Fibroblast of lung (primary cell): ENCODE data around the gene FBXW9. TPM values are rescaled to one million over a fixed set of nuclear protein-coding genes. Genes with fewer than 3 reads are reported as not detected.

Experiments used
- DNase-seq, 2 donors: peaks; one replicate each; pipeline versions ENCODE4 v3.0.0 to v3.0.0-alpha.2; 2010; ENCODE audit warnings: low read depth in 2 of 2
- H2AFZ ChIP-seq: 2 replicates; pipeline ENCODE4 v1.5.1; 2012; ENCODE audit warnings: low read length, control low read depth, inconsistent platforms
- H3K27ac ChIP-seq: 2 replicates; pipeline ENCODE4 v1.5.1; 2011; ENCODE audit warnings: low read length, control low read depth; ENCODE audit not compliant: insufficient read depth
- H3K27me3 ChIP-seq: 2 replicates; pipeline ENCODE4 v1.5.1; 2011; ENCODE audit warnings: mild to moderate bottlenecking, low read length; ENCODE audit not compliant: control insufficient read depth, insufficient read depth
- H3K36me3 ChIP-seq: 2 replicates; pipeline ENCODE4 v1.5.1; 2011; ENCODE audit warnings: low read length; ENCODE audit not compliant: control insufficient read depth, insufficient read depth
- H3K4me1 ChIP-seq: 2 replicates; pipeline ENCODE4 v1.5.1; 2011; ENCODE audit warnings: low read length; ENCODE audit not compliant: control insufficient read depth, insufficient read depth; ENCODE audit errors: extremely low read depth
- H3K4me2 ChIP-seq: 2 replicates; pipeline ENCODE4 v1.5.1; 2011; ENCODE audit warnings: low read length, control low read depth; ENCODE audit not compliant: insufficient read depth; ENCODE audit errors: extremely low read depth
- H3K4me3 ChIP-seq, 4 experiments: fragments of 200-600 bp in 1 of 4; sonication (generic) in 1 of 4; replicated peaks in 1 of 4; 2 replicates each; pipeline ENCODE4 v1.5.1; 2011 to 2016; ENCODE audit warnings: low read length in 4 of 4, low read depth in 3 of 4, mild to moderate bottlenecking in 3 of 4, control low read depth in 2 of 4, inconsistent platforms in 1 of 4, mixed read lengths in 1 of 4; ENCODE audit not compliant: insufficient read depth in 1 of 4; ENCODE audit errors: control extremely low read depth in 1 of 4
- H3K79me2 ChIP-seq: 2 replicates; pipeline ENCODE4 v1.5.1; 2012; ENCODE audit warnings: mild to moderate bottlenecking, low read length, inconsistent platforms; ENCODE audit not compliant: control insufficient read depth, insufficient read depth
- H3K9ac ChIP-seq: 2 replicates; pipeline ENCODE4 v1.5.1; 2011; ENCODE audit warnings: mild to moderate bottlenecking, low read length, control low read depth; ENCODE audit not compliant: insufficient read depth
- H3K9me3 ChIP-seq: 2 replicates; pipeline ENCODE4 v1.5.1; 2012; ENCODE audit warnings: low read depth, low read length; ENCODE audit not compliant: control insufficient read depth, insufficient read depth
- H4K20me1 ChIP-seq: 2 replicates; pipeline ENCODE4 v1.5.1; 2011; ENCODE audit warnings: low read length; ENCODE audit not compliant: control insufficient read depth, insufficient read depth; ENCODE audit errors: extremely low read depth
- CTCF ChIP-seq, 2 donors: IDR thresholded peaks in 1 of 2; conservative IDR thresholded peaks in 1 of 2; 1 replicate in 1 of 2; 2 replicates in 1 of 2; pipeline ENCODE4 v1.5.1; 2011 to 2012; ENCODE audit warnings: low read length in 2 of 2, control low read depth in 1 of 2, inconsistent platforms in 1 of 2, low read depth in 1 of 2, mild to moderate bottlenecking in 1 of 2
- EZH2 ChIP-seq: IDR thresholded peaks from 2 replicates; pipeline ENCODE4 v1.5.1; 2012; ENCODE audit warnings: low read length, control low read depth, mild to moderate bottlenecking; ENCODE audit errors: missing control alignments
- polyA plus RNA-seq, 2 donors: library from polyadenylated mRNA; depleted of rRNA in 1 of 2; stranded (reverse) in 1 of 2; unstranded in 1 of 2; fragments of >200 nt; gene quantifications; 2 replicates each; pipeline ENCODE4 v1.2.1, GENCODE V29; 2011 to 2012; ENCODE audit warnings: missing spikeins in 1 of 2
- total RNA-seq: library from RNA; depleted of rRNA; stranded (reverse); fragments of >200 nt; gene quantifications from 2 replicates; pipeline ENCODE4 v1.2.1, GENCODE V29; 2014

Gene FBXW9
- total and polyA plus RNA-seq, 2 donors (not counting 1 experiment from before 2014, with no cell fraction given) = 3.3 to 4.4 TPM

DNA sequence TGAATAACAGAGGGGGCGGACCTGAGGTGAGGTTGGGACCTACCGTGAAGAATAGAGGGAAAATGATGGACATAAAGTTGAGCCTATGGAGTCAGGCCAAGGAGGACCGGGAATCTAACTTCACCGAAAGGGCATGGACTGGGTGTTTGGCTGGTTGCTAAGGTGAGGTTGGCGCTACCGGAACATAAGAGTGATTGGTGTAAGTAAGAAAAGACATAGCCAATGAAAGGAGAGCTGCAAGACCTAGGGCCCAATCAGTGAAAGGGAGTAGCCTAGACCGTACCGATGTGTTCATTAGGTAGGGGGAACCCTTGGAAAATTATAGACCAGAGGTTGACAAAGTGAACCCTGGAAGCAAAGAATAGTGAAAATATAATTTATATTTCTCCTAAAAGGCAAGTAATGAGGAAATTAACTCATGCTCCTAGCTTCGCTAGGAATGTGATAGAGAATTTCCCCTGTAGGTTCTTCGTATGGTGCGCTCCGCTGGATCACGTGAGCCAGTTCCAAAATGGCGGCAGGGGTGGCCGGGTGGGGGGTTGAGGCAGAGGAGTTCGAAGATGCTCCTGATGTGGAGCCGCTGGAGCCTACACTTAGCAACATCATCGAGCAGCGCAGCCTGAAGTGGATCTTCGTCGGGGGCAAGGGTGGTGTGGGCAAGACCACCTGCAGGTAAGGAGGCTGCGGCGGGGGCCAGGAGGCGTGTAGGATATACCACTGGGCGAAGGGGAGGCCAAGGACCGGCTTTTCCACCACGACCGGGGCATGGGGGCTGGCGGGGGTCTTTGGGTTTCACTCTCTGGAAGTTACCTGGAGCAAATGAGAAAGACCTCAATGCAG, 40.8 kb upstream of the FBXW9 start, which contains the start of gene GET3:
Gene GET3, plus strand, starts transcription at position 503 of the 840 bp plus-strand sequence. Its CDS starts 9 bp downstream, at position 512.
- H2AFZ ChIP-seq = peak within 1 kb of the TSS; percentile 81
- H3K4me1 ChIP-seq = peaks cover 13% of the 10 kb centered on the region
- peak; percentile 100 for DNase-seq
- H3K27me3 ChIP-seq = no peaks in the 10 kb centered on the region
- no peaks in the 10 kb centered on the region for H3K9me3 ChIP-seq
- H3K79me2 ChIP-seq = peaks cover 37% of the 10 kb centered on the region
- no peaks in the 10 kb centered on the region for H3K36me3 ChIP-seq
- peak within 1 kb of the TSS; percentile 75 for H3K9ac ChIP-seq
- no peak for TF ChIP-seq CTCF (conservative IDR thresholded peaks at IDR 0.05 in 1 of 2, IDR thresholded peaks at IDR 0.05 in 1 of 2; ENCODE audit: low read depth in 1 of 2, low read length in 2 of 2)
- no peak for TF ChIP-seq EZH2
- peak within 1 kb of the TSS; percentile 87 for H3K4me2 ChIP-seq
- peak within 1 kb of the TSS; percentile 72 to 87 (median 84) for H3K4me3 ChIP-seq
- H4K20me1 ChIP-seq = no peaks in the 10 kb centered on the region
- peak within 1 kb of the TSS; percentile 93 for H3K27ac ChIP-seq

GRCh38 chr19:12733369-12734214, 37.2 kb upstream of the FBXW9 start:
- H3K79me2 ChIP-seq = peaks cover 60% of the 10 kb centered on the region
- peak overlapping the region; percentile 99 for H3K9ac ChIP-seq
- no peak overlapping the region for H2AFZ ChIP-seq
- peak overlapping the region; percentile 93 to 100 (median 98) for H3K4me3 ChIP-seq
- H3K4me2 ChIP-seq = peak overlapping the region; percentile 96
- H3K36me3 ChIP-seq = peaks cover 19% of the 10 kb centered on the region
- no peaks in the 10 kb centered on the region for H4K20me1 ChIP-seq
- peak overlapping the region; percentile 95 for H3K27ac ChIP-seq
- TF ChIP-seq CTCF (conservative IDR thresholded peaks at IDR 0.05 in 1 of 2, IDR thresholded peaks at IDR 0.05 in 1 of 2; ENCODE audit: low read depth in 1 of 2, low read length in 2 of 2) (peak; percentile 40 to 44), EZH2 (no peak)
- DNase-seq = peak; percentile 45 to 62
- H3K27me3 ChIP-seq = no peaks in the 10 kb centered on the region
- H3K4me1 ChIP-seq = peaks cover 13% of the 10 kb centered on the region
- H3K9me3 ChIP-seq = no peaks in the 10 kb centered on the region

- H3K9me3 ChIP-seq = no peaks in the 10 kb centered on the region
- H3K4me1 ChIP-seq = peaks cover 8% of the 10 kb centered on the region
- H3K79me2 ChIP-seq = peaks cover 47% of the 10 kb centered on the region
- no peak overlapping the region for H3K4me3 ChIP-seq
- H3K36me3 ChIP-seq = peaks cover 22% of the 10 kb centered on the region
- H3K27me3 ChIP-seq = no peaks in the 10 kb centered on the region
- no peak for DNase-seq
- no peak for TF ChIP-seq EZH2
- TF ChIP-seq CTCF (conservative IDR thresholded peaks at IDR 0.05 in 1 of 2, IDR thresholded peaks at IDR 0.05 in 1 of 2; ENCODE audit: low read depth in 1 of 2, low read length in 2 of 2) = no peak
- H3K4me2 ChIP-seq = no peak overlapping the region
- H3K9ac ChIP-seq = no peak overlapping the region
- no peaks in the 10 kb centered on the region for H4K20me1 ChIP-seq
- H3K27ac ChIP-seq = no peak overlapping the region
- H2AFZ ChIP-seq = no peak overlapping the region
Observed at GRCh38 chr19:12731337-12731736, 34.9 kb upstream of the FBXW9 start.
